ENCODE measurements around the gene TMEM145. TPM values are rescaled to one million over a fixed set of nuclear protein-coding genes. Genes with fewer than 3 reads are reported as not detected.
A peak's percentile ranks its signal among the peaks of the same experiment; 100 is the strongest.
"Not testable (repeated sequence)": the region's sequence is repeated elsewhere in the genome, so short reads cannot be mapped to it uniquely, and the experiment has no call there.

Gene TMEM145
- not detected for total RNA-seq
- not detected for polyA plus RNA-seq (ENCODE audit: insufficient read depth, low read depth, low replicate concordance)
- long read RNA-seq, donor 1: 0 reads
- long read RNA-seq, donor 2: 0 reads
- long read RNA-seq, donor 3: 0 reads
- long read RNA-seq, donor 4: 0 reads
- long read RNA-seq, donor 5: 0 reads
- long read RNA-seq, donor 6: 0 reads
- long read RNA-seq, donor 7: 0 reads
- long read RNA-seq, donor 8: 0 reads
- long read RNA-seq, donor 9: 0 reads
- long read RNA-seq, donor 10: 0 reads

DNA sequence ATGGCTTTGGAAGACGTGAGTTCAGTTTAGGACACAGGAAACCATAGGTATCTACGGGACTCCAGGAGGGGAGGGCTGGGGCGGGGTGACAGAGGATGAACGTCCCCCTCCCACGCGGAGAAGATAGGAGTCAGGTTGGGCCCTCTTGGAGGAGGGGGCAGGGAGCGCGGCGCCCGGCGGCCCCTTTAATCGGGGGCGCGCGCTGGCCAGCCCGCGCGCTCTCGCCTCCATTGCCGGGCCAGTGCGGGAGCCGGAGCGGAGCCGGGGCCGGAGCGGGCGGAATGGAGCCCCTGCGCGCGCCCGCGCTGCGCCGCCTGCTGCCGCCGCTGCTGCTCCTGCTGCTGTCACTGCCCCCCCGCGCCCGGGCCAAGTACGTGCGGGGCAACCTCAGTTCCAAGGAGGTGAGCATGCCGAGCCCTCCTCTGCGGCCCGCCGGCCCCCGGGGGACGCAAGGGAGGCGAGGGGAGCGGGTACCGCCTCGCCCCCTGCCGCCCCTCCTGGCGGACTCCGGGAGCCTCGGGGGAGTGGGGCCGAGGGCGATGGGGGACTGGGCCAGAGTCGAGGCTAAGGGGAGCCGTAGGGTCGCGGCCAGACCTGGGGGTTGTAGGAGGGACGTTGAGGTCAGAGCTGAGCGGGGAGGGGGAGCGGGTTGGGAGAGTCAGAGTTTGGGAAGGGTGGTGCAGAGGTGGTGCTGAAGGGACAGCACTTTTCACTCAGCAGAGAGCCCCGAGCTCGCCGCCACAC is at the start of gene TMEM145:
TSS of gene TMEM145 (plus strand) at position 214 of the 744 bp plus-strand sequence. CDS start at position 282, 68 bp downstream.
- no peak within 1 kb of the TSS for H3K9ac ChIP-seq (ENCODE audit: low read length in 3 of 3)
- H3K9me3 ChIP-seq (ENCODE audit: control insufficient read depth in 2 of 3, insufficient read depth in 1 of 3, low read length in 3 of 3): no peaks in the 10 kb centered on the region
- no peaks in the 10 kb centered on the region for H3K27me3 ChIP-seq (ENCODE audit: control insufficient read depth, insufficient read depth, low read length)
- no peak within 1 kb of the TSS for H3K27ac ChIP-seq (ENCODE audit: low read depth in 2 of 2, low read length in 2 of 2)
- intact Hi-C loops (cut with DNase I): no loop called here
- H3K36me3 ChIP-seq (ENCODE audit: control insufficient read depth in 2 of 3, insufficient read depth in 3 of 3, low read length in 3 of 3): no peaks in the 10 kb centered on the region
- TF ChIP-seq, protein P1, sequence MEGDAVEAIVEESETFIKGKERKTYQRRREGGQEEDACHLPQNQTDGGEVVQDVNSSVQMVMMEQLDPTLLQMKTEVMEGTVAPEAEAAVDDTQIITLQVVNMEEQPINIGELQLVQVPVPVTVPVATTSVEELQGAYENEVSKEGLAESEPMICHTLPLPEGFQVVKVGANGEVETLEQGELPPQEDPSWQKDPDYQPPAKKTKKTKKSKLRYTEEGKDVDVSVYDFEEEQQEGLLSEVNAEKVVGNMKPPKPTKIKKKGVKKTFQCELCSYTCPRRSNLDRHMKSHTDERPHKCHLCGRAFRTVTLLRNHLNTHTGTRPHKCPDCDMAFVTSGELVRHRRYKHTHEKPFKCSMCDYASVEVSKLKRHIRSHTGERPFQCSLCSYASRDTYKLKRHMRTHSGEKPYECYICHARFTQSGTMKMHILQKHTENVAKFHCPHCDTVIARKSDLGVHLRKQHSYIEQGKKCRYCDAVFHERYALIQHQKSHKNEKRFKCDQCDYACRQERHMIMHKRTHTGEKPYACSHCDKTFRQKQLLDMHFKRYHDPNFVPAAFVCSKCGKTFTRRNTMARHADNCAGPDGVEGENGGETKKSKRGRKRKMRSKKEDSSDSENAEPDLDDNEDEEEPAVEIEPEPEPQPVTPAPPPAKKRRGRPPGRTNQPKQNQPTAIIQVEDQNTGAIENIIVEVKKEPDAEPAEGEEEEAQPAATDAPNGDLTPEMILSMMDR (IDR thresholded peaks at IDR 0.05; ENCODE audit: borderline replicate concordance, extremely low read depth, insufficient read depth): no peak
- no peaks in the 10 kb centered on the region for H3K4me1 ChIP-seq (ENCODE audit: control insufficient read depth in 2 of 3, insufficient read depth in 2 of 3, low read depth in 1 of 3, low read length in 3 of 3)
- FAIRE-seq: no peak
- DNase-seq: peak; percentile 64 to 82 (median 77)
- H3K4me3 ChIP-seq (ENCODE audit: low read length in 3 of 3): no peak within 1 kb of the TSS

DNA sequence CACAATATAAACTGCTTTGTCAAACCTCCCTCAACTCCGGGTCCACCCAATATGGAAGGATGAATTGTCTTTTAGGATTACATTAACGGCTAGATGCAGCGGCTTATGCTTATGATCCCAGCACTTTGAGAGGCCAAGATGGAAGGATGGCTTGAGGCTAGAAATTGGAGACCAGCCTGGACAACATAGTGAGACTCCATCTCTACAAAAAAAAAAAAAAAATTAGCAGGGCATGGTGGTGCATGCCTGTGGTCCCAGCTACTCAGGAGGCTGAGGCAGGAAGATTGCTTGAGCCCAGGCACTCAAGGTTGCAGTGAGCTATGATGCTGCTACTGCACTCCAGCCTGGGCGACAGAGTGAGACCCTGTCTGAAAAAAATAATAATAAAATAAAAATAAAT is 47.0 kb upstream of the TMEM145 start:
- H3K9ac ChIP-seq (ENCODE audit: low read length in 3 of 3); H3K27ac ChIP-seq (ENCODE audit: low read depth in 2 of 2, low read length in 2 of 2); intact Hi-C loops (cut with DNase I); FAIRE-seq; H3K9me3 ChIP-seq (ENCODE audit: control insufficient read depth in 2 of 3, insufficient read depth in 1 of 3, low read length in 3 of 3); DNase-seq; H3K27me3 ChIP-seq (ENCODE audit: control insufficient read depth, insufficient read depth, low read length); H3K4me3 ChIP-seq (ENCODE audit: low read length in 3 of 3); H3K36me3 ChIP-seq (ENCODE audit: control insufficient read depth in 2 of 3, insufficient read depth in 3 of 3, low read length in 3 of 3): not testable (repeated sequence)
- H3K4me1 ChIP-seq (ENCODE audit: control insufficient read depth in 2 of 3, insufficient read depth in 2 of 3, low read depth in 1 of 3, low read length in 3 of 3): peaks cover 3 to 16% (median 6%) of the 10 kb centered on the region in 3 donors

DNA sequence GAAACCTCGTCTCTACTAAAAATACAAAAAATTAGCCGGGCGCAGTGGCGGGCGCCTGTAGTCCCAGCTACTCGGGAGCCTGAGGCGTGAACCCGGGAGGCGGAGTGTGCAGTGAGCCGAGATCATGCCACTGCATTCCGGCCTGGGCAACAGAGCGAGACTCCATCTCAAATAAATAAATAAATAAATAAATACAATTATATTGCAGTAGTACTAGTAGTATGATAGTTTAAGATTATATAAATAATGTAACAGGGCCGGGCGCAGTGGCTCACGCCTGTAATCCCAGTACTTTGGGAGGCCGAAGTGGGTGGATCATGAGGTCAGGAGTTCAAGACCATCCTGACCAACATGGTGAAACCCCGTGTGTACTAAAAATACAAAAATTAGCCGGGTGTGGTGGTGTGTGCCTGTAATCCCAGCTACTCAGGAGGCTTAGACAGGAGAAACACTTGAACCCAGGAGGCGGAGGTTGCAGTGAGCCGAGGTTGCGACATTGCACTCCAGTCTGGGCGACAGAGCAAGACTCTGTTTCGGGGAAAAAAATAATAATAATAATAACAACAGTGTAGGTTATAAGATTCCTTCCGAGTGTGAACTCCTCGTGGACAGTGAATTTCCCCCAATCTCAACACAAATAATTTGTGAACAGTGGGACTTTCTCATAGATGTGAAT is 46.0 kb upstream of the TMEM145 start:
- FAIRE-seq; intact Hi-C loops (cut with DNase I); H3K27me3 ChIP-seq (ENCODE audit: control insufficient read depth, insufficient read depth, low read length); H3K9ac ChIP-seq (ENCODE audit: low read length in 3 of 3); H3K9me3 ChIP-seq (ENCODE audit: control insufficient read depth in 2 of 3, insufficient read depth in 1 of 3, low read length in 3 of 3); H3K36me3 ChIP-seq (ENCODE audit: control insufficient read depth in 2 of 3, insufficient read depth in 3 of 3, low read length in 3 of 3); H3K4me3 ChIP-seq (ENCODE audit: low read length in 3 of 3); H3K27ac ChIP-seq (ENCODE audit: low read depth in 2 of 2, low read length in 2 of 2): not testable (repeated sequence)
- DNase-seq: peak in 1 of 5 donors; percentile 50
- peaks cover 3 to 21% (median 12%) of the 10 kb centered on the region in 3 donors for H3K4me1 ChIP-seq (ENCODE audit: control insufficient read depth in 2 of 3, insufficient read depth in 2 of 3, low read depth in 1 of 3, low read length in 3 of 3)

DNA sequence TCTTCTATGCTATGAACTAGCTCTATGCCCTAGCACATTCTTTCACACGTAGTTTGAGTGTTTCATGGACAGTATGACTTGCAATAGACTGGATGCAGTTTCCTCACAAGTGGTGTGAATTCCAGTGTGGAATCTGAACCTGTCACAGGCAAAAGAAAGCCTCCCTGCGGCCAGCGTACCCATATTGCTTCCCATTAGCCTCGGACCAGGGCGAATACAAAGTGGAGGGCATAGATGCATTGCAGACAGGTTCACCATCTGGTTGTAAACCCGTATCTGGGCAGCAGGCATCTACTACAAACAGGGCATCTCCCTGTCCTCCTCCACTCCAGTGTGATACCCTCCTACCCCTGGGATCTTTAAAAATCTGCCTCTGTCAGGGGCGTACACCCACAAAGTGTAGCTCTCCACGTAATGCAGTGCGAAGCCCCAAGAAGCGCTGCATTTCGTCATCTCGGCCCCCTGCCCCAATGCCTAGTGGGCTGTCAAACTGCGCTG is 45.4 kb upstream of the TMEM145 start:
- Histone ChIP-seq H3K4me1 (ENCODE audit: control insufficient read depth in 2 of 3, insufficient read depth in 2 of 3, low read depth in 1 of 3, low read length in 3 of 3) (peaks cover 3 to 21% (median 12%) of the 10 kb centered on the region in 3 donors), H3K9me3 (ENCODE audit: control insufficient read depth in 2 of 3, insufficient read depth in 1 of 3, low read length in 3 of 3) (no peaks in the 10 kb centered on the region), H3K27me3 (ENCODE audit: control insufficient read depth, insufficient read depth, low read length) (no peaks in the 10 kb centered on the region), H3K36me3 (ENCODE audit: control insufficient read depth in 2 of 3, insufficient read depth in 3 of 3, low read length in 3 of 3) (no peaks in the 10 kb centered on the region), H3K4me3 (ENCODE audit: low read length in 3 of 3) (peak overlapping the region; percentile 80 to 92 (median 89)), H3K9ac (ENCODE audit: low read length in 3 of 3) (peak overlapping the region; percentile 34 to 93 (median 65)), H3K27ac (ENCODE audit: low read depth in 2 of 2, low read length in 2 of 2) (peak overlapping the region; percentile 40 to 81)
- intact Hi-C loops (cut with DNase I): no loop called here
- DNase-seq: peak in 2 of 5 donors; percentile 65
- no peak for FAIRE-seq
- TF ChIP-seq, protein P1 (IDR thresholded peaks at IDR 0.05; ENCODE audit: borderline replicate concordance, extremely low read depth, insufficient read depth): no peak

Measured in kidney (tissue), 22 donors.